Astrocyte (in vitro differentiated cells and primary cell): ENCODE measurements around the gene LAMTOR5.

Source experiments
- EZH2 ChIP-seq: IDR thresholded peaks from 2 replicates; pipeline ENCODE4 v1.6.1; 2012; ENCODE audit warnings: mild to moderate bottlenecking, low read length, inconsistent platforms; ENCODE audit not compliant: insufficient read depth
- TF ChIP-seq, protein P1 (sequence below): IDR thresholded peaks from 2 replicates; pipeline ENCODE4 v1.5.1; 2011; ENCODE audit warnings: low read depth, mild to moderate bottlenecking, inconsistent platforms, low read length, moderate library complexity; ENCODE audit not compliant: insufficient read depth

DNA sequence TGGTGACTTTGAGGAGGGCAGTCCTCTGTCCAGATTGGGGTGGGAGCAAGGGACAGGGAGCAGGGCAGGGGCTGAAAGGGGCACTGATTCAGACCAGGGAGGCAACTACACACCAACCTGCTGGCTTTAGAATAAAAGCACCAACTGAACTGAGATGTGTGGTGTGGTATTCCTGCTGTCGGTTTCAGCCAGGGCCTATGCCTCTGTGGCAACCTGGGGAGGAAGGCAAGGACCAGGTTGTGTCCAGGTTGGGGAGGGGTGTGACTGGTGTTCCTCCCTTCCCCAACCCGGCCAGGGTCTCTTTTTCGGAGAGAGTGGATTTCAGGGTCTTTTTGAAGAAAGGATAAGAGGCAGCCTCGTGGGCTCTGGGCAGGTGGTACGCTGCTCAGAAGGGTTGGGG is 49.7 kb upstream of the LAMTOR5 start:
- TF ChIP-seq, protein P1, sequence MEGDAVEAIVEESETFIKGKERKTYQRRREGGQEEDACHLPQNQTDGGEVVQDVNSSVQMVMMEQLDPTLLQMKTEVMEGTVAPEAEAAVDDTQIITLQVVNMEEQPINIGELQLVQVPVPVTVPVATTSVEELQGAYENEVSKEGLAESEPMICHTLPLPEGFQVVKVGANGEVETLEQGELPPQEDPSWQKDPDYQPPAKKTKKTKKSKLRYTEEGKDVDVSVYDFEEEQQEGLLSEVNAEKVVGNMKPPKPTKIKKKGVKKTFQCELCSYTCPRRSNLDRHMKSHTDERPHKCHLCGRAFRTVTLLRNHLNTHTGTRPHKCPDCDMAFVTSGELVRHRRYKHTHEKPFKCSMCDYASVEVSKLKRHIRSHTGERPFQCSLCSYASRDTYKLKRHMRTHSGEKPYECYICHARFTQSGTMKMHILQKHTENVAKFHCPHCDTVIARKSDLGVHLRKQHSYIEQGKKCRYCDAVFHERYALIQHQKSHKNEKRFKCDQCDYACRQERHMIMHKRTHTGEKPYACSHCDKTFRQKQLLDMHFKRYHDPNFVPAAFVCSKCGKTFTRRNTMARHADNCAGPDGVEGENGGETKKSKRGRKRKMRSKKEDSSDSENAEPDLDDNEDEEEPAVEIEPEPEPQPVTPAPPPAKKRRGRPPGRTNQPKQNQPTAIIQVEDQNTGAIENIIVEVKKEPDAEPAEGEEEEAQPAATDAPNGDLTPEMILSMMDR = no peak
- no peak for TF ChIP-seq EZH2
